ENCODE measurements around the gene MAPK11.

MAPK11 gene

GRCh38 chr22:50260801-50261614, 9.2 kb downstream of the MAPK11 start:
- DNase-seq (ENCODE audit: low spot score) = peak; percentile 76

- peak; percentile 37 for DNase-seq (ENCODE audit: low spot score)
Measured at GRCh38 chr22:50260434-50260800, 9.8 kb downstream of the MAPK11 start.

GRCh38 chr22:50259302-50259701, 10.9 kb downstream of the MAPK11 start:
- no peak for DNase-seq (ENCODE audit: low spot score)

- DNase-seq (ENCODE audit: low spot score) = no peak
Measured at GRCh38 chr22:50258361-50259292, 11.6 kb downstream of the MAPK11 start.

GRCh38 chr22:50257451-50258360, 12.5 kb downstream of the MAPK11 start:
- no peak for DNase-seq (ENCODE audit: low spot score)

- DNase-seq (ENCODE audit: low spot score) = no peak
Measured at GRCh38 chr22:50257041-50257440, 13.1 kb downstream of the MAPK11 start.

- DNase-seq (ENCODE audit: low spot score) = no peak
Measured at GRCh38 chr22:50256258-50256862, 13.8 kb downstream of the MAPK11 start.

GRCh38 chr22:50255607-50256006, 14.6 kb downstream of the MAPK11 start:
- no peak for DNase-seq (ENCODE audit: low spot score)

GRCh38 chr22:50255099-50255498, 15.1 kb downstream of the MAPK11 start:
- no peak for DNase-seq (ENCODE audit: low spot score)

GRCh38 chr22:50253941-50254340, 16.2 kb downstream of the MAPK11 start:
- no peak for DNase-seq (ENCODE audit: low spot score)

- no peak for DNase-seq (ENCODE audit: low spot score)
Measured at GRCh38 chr22:50253046-50253915, 16.9 kb downstream of the MAPK11 start.

- peak; percentile 82 for DNase-seq (ENCODE audit: low spot score)
Measured at GRCh38 chr22:50252082-50253045, 17.8 kb downstream of the MAPK11 start.

- no peak for DNase-seq (ENCODE audit: low spot score)
Measured at GRCh38 chr22:50251477-50252081, 18.6 kb downstream of the MAPK11 start.

GRCh38 chr22:50250555-50251476, 19.4 kb downstream of the MAPK11 start, which contains the start of gene HDAC10:
Gene HDAC10, minus strand, starts transcription at chr22:50251265. Its CDS starts 233 bp downstream, at chr22:50251032.
- peak; percentile 95 for DNase-seq (ENCODE audit: low spot score)

- no peak for DNase-seq (ENCODE audit: low spot score)
Measured at GRCh38 chr22:50250249-50250554, 20.0 kb downstream of the MAPK11 start.

- no peak for DNase-seq (ENCODE audit: low spot score)
Measured at GRCh38 chr22:50249341-50250248, 20.6 kb downstream of the MAPK11 start.
